Neural crest cell (in vitro differentiated cells): ENCODE data around the gene OAT. TPM values are rescaled to one million over a fixed set of nuclear protein-coding genes. Genes with fewer than 3 reads are reported as not detected.

ENCODE experiments used
- DNase-seq: peaks from one replicate; pipeline ENCODE4 v3.0.0; 2021; ENCODE audit warnings: low read depth, mixed read lengths, low spot score
- H3K27ac Mint-ChIP-seq: one replicate; pipeline ENCODE4 v1.8.0; 2021; ENCODE audit warnings: mild to moderate bottlenecking, mixed read lengths; ENCODE audit not compliant: unreplicated experiment
- H3K27me3 Mint-ChIP-seq: 2 replicates; pipeline ENCODE4 v1.8.0; 2021; ENCODE audit warnings: low read depth, mild to moderate bottlenecking, mixed read lengths
- H3K36me3 Mint-ChIP-seq: 2 replicates; pipeline ENCODE4 v1.8.0; 2021; ENCODE audit warnings: low read depth, mild to moderate bottlenecking, mixed read lengths
- H3K4me1 Mint-ChIP-seq: 2 replicates; pipeline ENCODE4 v1.8.0; 2021; ENCODE audit warnings: mixed read lengths
- H3K4me3 Mint-ChIP-seq: one replicate; pipeline ENCODE4 v1.8.0; 2021; ENCODE audit warnings: mild to moderate bottlenecking, mixed read lengths
- H3K9me3 Mint-ChIP-seq: 2 replicates; pipeline ENCODE4 v1.8.0; 2021; ENCODE audit warnings: mixed read lengths
- total RNA-seq: library from RNA; stranded (reverse); gene quantifications from 2 replicates; pipeline ENCODE4 v1.2.1, GENCODE V29; 2021
- TF ChIP-seq, protein P1 (sequence below): fragments of 200-600 bp; sonication (generic); conservative IDR thresholded peaks from 2 replicates; pipeline ENCODE4 v1.5.0; 2021; ENCODE audit warnings: antibody characterized with exemption, mild to moderate bottlenecking

OAT gene
- total RNA-seq, 1 donor from 2014 or later: 42.5 TPM

DNA sequence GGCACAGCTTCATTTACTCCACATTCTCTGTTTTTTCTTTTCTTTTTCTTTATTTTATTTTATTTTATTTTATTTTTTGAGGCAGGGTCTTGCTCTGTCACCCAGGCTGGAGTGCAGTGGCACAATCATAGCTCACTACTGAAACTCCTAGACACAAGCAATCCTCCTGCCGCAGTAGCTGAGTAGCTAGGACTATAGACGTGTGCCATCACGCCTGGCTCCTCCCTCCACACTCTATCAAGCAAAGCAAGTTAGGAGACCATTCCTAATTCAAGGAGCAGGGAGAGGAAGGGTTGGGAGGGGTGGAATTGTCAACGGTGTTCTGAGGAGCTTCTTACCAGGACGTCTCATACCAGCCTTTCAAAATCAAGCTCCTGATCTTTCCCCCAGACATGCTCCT, 52.4 kb downstream of the OAT start:
- Mint-ChIP-seq H3K36me3 (no peaks in the 10 kb centered on the region), H3K9me3 (no peaks in the 10 kb centered on the region), H3K4me1 (no peaks in the 10 kb centered on the region), H3K27ac (no peak overlapping the region), H3K4me3 (no peak overlapping the region), H3K27me3 (peaks cover 14% of the 10 kb centered on the region)
- TF ChIP-seq, protein P1, sequence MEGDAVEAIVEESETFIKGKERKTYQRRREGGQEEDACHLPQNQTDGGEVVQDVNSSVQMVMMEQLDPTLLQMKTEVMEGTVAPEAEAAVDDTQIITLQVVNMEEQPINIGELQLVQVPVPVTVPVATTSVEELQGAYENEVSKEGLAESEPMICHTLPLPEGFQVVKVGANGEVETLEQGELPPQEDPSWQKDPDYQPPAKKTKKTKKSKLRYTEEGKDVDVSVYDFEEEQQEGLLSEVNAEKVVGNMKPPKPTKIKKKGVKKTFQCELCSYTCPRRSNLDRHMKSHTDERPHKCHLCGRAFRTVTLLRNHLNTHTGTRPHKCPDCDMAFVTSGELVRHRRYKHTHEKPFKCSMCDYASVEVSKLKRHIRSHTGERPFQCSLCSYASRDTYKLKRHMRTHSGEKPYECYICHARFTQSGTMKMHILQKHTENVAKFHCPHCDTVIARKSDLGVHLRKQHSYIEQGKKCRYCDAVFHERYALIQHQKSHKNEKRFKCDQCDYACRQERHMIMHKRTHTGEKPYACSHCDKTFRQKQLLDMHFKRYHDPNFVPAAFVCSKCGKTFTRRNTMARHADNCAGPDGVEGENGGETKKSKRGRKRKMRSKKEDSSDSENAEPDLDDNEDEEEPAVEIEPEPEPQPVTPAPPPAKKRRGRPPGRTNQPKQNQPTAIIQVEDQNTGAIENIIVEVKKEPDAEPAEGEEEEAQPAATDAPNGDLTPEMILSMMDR: no peak
- DNase-seq: no peak

DNA sequence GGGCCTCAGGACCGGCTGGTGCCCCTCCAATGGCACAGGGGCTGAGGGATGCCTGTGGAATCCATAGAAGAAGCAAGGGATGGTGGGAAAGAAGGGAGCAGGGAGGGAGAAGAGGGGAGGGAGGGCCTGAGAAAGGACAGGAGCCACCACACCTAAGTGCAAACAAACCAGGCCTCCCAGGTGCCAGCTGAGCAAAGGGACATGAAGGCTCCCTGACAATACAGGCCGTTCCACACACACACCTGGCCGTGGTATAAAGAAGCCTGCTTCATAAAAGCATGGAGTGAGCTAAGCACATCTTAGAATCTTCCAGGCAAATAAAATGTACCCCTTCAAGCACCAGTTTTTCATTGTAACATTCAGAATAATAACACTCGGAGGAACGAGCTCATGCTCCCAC, 54.0 kb downstream of the OAT start:
- Mint-ChIP-seq H3K9me3 (no peaks in the 10 kb centered on the region), H3K27me3 (peaks cover 6% of the 10 kb centered on the region)

DNA sequence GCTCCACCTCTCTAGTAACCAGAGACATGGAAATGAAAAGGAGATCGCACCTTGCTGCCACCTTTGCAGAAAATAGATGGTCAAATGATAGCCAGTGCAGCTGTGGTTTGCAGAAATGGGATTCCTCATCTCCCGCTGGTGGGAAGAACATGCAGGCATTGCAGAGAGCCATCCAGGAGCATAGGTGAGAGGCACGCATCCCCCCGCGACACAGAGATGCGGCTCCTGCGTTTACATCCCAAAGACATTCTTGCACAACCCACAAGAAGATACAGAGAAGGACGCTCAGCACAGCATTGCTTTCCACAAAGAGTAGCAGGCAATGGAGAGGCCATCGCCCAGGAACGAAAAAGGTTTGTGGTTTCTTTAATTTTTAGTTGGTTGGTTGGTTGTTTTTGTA, 56.2 kb downstream of the OAT start:
- peaks cover 5% of the 10 kb centered on the region for H3K27me3 Mint-ChIP-seq
- no peak overlapping the region for H3K27ac Mint-ChIP-seq
- no peaks in the 10 kb centered on the region for H3K36me3 Mint-ChIP-seq
- TF ChIP-seq, protein P1: no peak
- no peak for DNase-seq
- H3K4me1 Mint-ChIP-seq: no peaks in the 10 kb centered on the region
- H3K9me3 Mint-ChIP-seq: no peaks in the 10 kb centered on the region
- no peak overlapping the region for H3K4me3 Mint-ChIP-seq

More for the DNA sequence above, 54.0 kb downstream of the OAT start:
- H3K36me3 Mint-ChIP-seq: no peaks in the 10 kb centered on the region
- TF ChIP-seq, protein P1: no peak
- H3K4me1 Mint-ChIP-seq: no peaks in the 10 kb centered on the region
- no peak overlapping the region for H3K27ac Mint-ChIP-seq
- H3K4me3 Mint-ChIP-seq: no peak overlapping the region
- DNase-seq: no peak

DNA sequence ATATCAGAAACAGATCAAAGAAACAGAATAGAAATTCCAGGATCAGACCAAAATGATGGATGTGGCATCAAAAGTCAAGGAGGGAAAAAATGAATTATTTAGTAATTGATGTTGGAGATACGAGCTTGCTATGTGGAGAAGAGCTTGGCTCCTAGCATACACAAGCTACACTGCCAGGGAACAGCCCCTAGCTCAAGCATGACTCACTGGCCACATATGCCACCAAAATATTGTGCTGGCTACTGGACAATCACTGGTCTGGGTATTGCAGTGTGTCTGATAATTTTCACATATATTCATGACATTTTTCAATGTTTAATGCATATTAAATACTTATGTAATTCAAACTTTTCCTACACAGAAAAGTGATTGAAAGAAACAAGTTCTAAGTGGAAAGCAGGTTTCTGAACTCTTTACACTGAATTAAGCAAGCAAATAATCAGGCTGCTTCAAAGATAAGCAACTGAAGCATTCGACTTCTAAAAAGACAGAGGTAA, 59.3 kb downstream of the OAT start:
- Mint-ChIP-seq H3K27ac (no peak overlapping the region), H3K27me3 (peaks cover 5% of the 10 kb centered on the region), H3K4me1 (peaks cover 8% of the 10 kb centered on the region), H3K9me3 (no peaks in the 10 kb centered on the region), H3K36me3 (no peaks in the 10 kb centered on the region), H3K4me3 (no peak overlapping the region)
- TF ChIP-seq, protein P1: no peak
- no peak for DNase-seq

DNA sequence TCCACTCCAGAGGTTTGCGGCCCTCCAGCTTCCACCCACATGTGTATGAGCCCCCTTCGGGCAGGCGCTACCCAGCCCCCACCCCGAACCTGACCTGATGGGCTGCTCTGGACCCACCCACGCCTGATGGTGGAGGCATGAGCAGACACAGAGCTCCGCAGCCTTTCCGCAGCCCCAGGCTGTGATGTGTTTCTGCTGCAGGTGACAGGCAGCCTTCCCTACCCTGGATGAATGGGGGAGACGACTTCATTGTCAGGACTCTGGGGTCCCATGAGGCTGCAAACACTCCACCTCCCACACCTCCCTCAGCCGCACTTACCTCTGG, 61.2 kb downstream of the OAT start:
- no peak for DNase-seq
- Mint-ChIP-seq H3K27me3 (peaks cover 3% of the 10 kb centered on the region), H3K9me3 (no peaks in the 10 kb centered on the region), H3K4me1 (peaks cover 11% of the 10 kb centered on the region), H3K4me3 (no peak overlapping the region), H3K27ac (peak overlapping the region; percentile 24), H3K36me3 (no peaks in the 10 kb centered on the region)
- TF ChIP-seq, protein P1: no peak
